ENCODE results near the gene DCHS2.
"Not testable (repeated sequence)": the region's sequence is repeated elsewhere in the genome, so short reads cannot be mapped to it uniquely, and the experiment has no call there.

Gene DCHS2

GRCh38 chr4:154217384-154217783, 274.2 kb downstream of the DCHS2 start:
- DNase-seq (ENCODE audit: low read depth in 2 of 2) = not testable (repeated sequence)

- DNase-seq (ENCODE audit: low read depth in 2 of 2) = no peak
These were observed 280.1 kb downstream of the DCHS2 start for GRCh38 chr4:154211506-154211905.

- no peak for DNase-seq (ENCODE audit: low read depth in 2 of 2)
These were observed 283.2 kb downstream of the DCHS2 start for GRCh38 chr4:154208424-154208823.

GRCh38 chr4:154205471-154205870, 286.1 kb downstream of the DCHS2 start:
- DNase-seq (ENCODE audit: low read depth in 2 of 2) = no peak

- no peak for DNase-seq (ENCODE audit: low read depth in 2 of 2)
These were observed 296.9 kb downstream of the DCHS2 start for GRCh38 chr4:154194649-154195048.

GRCh38 chr4:154192585-154192984, 299.0 kb downstream of the DCHS2 start:
- DNase-seq (ENCODE audit: low read depth in 2 of 2) = no peak

- DNase-seq (ENCODE audit: low read depth in 2 of 2) = no peak
These were observed 302.3 kb downstream of the DCHS2 start for GRCh38 chr4:154189346-154189745.

GRCh38 chr4:154186888-154187287, 304.7 kb downstream of the DCHS2 start:
- no peak for DNase-seq (ENCODE audit: low read depth in 2 of 2)

- DNase-seq (ENCODE audit: low read depth in 2 of 2) = no peak
These were observed 305.6 kb downstream of the DCHS2 start for GRCh38 chr4:154186035-154186434.

GRCh38 chr4:154184238-154184637, 307.4 kb downstream of the DCHS2 start:
- DNase-seq (ENCODE audit: low read depth in 2 of 2) = no peak

- DNase-seq (ENCODE audit: low read depth in 2 of 2) = no peak
These were observed 308.3 kb downstream of the DCHS2 start for GRCh38 chr4:154183264-154183663.
